ENCODE results near the gene SIPA1L3.
A peak's percentile ranks its signal among the peaks of the same experiment; 100 is the strongest.

Gene SIPA1L3

DNA sequence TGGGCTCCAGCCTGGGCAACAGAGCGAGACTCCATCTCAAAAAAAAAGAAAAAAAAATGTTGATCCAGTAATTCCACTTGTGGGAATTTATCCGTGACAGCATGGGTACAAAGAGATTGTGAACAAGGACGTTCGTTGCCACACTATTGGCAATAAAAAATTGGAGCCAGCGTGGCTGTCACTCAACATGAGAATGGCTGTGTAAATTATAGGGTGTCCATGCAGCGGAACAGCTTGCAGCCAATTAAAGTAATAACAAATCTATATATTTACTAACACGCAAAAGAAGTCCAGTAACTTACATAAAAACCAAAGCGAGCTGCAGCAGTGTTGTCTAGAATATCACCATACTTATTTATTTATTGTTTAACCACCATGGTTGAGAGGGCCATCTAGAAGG lies 297.7 kb downstream of the SIPA1L3 start:
- DNase-seq, result no peak
- peaks cover 67 to 73% of the 10 kb centered on the region in 2 donors for H3K36me3 Mint-ChIP-seq
- no peak overlapping the region for H3K27ac Mint-ChIP-seq
- no peak overlapping the region for H3K4me3 Mint-ChIP-seq
- no peak for ATAC-seq (replicated peaks)
- peaks cover 3 to 12% of the 10 kb centered on the region in 2 donors for H3K4me1 Mint-ChIP-seq
- no peaks in the 10 kb centered on the region for H3K9me3 Mint-ChIP-seq
- H3K27me3 Mint-ChIP-seq, result peaks cover 11 to 14% of the 10 kb centered on the region in 2 donors

GRCh38 chr19:38206006-38206745 lies 299.2 kb downstream of the SIPA1L3 start:
- peaks cover 63 to 72% of the 10 kb centered on the region in 2 donors for H3K36me3 Mint-ChIP-seq
- no peaks in the 10 kb centered on the region for H3K9me3 Mint-ChIP-seq
- ATAC-seq (replicated peaks) (no peak), DNase-seq (no peak)
- H3K4me3 Mint-ChIP-seq, result no peak overlapping the region
- H3K27ac Mint-ChIP-seq, result no peak overlapping the region
- peaks cover 14 to 26% of the 10 kb centered on the region in 2 donors for H3K4me1 Mint-ChIP-seq
- peaks cover 24 to 28% of the 10 kb centered on the region in 2 donors for H3K27me3 Mint-ChIP-seq

DNA sequence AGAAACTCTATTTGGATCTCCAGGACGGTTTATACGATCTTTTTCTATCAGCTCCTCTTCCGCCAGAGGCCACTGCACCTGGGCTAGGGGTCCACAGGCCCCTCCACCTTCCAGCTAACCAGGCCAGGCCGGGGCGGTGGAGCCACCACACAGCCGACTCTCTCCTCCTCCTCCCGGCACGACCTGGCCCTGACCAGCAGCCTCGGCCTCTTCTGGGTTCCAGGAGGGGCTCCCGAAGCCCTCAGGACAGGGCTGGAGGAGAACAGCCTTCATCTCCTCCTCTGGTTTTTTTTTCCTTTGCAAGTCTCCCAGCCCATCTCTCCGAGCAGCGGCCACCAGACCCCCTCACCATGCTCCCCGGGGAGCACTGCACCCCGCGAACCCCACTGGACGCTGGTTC lies 299.9 kb downstream of the SIPA1L3 start:
- Mint-ChIP-seq H3K4me3 (no peak overlapping the region), H3K4me1 (peaks cover 14 to 26% of the 10 kb centered on the region in 2 donors), H3K36me3 (peaks cover 56 to 65% of the 10 kb centered on the region in 2 donors), H3K27ac (peak overlapping the region; percentile 26), H3K9me3 (no peaks in the 10 kb centered on the region), H3K27me3 (peaks cover 24 to 30% of the 10 kb centered on the region in 2 donors)
- DNase-seq (no peak), ATAC-seq (replicated peaks) (no peak)

- no peaks in the 10 kb centered on the region for H3K9me3 Mint-ChIP-seq
- no peak for ATAC-seq (replicated peaks)
- no peak for DNase-seq
- H3K27ac Mint-ChIP-seq, result no peak overlapping the region
- no peak overlapping the region for H3K4me3 Mint-ChIP-seq
- H3K27me3 Mint-ChIP-seq, result peaks cover 24 to 30% of the 10 kb centered on the region in 2 donors
- peaks cover 51 to 58% of the 10 kb centered on the region in 2 donors for H3K36me3 Mint-ChIP-seq
- H3K4me1 Mint-ChIP-seq, result peaks cover 14 to 26% of the 10 kb centered on the region in 2 donors
Observed at GRCh38 chr19:38207543-38207942, 300.5 kb downstream of the SIPA1L3 start.

GRCh38 chr19:38208571-38208970 lies 301.6 kb downstream of the SIPA1L3 start:
- Mint-ChIP-seq H3K4me3 (no peak overlapping the region), H3K9me3 (no peaks in the 10 kb centered on the region), H3K36me3 (peaks cover 43 to 50% of the 10 kb centered on the region in 2 donors), H3K4me1 (peaks cover 17 to 32% of the 10 kb centered on the region in 2 donors), H3K27ac (peak overlapping the region; percentile 67), H3K27me3 (peaks cover 28 to 38% of the 10 kb centered on the region in 2 donors)
- no peak for ATAC-seq (replicated peaks)
- no peak for DNase-seq

DNA sequence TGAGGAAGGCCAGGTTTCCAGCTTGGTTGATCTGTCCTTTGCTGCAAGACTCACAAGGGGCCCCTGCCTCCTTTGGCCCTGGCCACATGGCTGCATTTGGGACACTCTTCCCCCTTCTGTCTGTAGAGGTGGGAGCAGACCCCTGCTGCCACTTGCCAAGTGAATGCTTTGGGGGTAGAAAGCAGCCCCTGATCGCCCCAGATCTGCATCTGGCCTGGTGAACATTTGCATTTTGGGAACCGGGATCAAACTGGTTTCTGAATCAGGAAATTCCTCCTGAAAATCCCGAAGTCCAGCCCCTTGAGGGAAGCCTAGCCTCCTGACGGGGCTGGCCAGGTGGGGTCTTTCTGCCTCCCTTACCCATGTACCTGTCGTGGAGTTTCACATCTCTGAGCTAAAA lies 302.1 kb downstream of the SIPA1L3 start:
- Mint-ChIP-seq H3K9me3 (peaks cover 0 to under 1% of the 10 kb centered on the region in 2 donors), H3K4me1 (peaks cover 21 to 38% of the 10 kb centered on the region in 2 donors), H3K27ac (no peak overlapping the region), H3K36me3 (peaks cover 43 to 49% of the 10 kb centered on the region in 2 donors), H3K27me3 (peaks cover 33 to 44% of the 10 kb centered on the region in 2 donors), H3K4me3 (no peak overlapping the region)
- DNase-seq, result no peak
- no peak for ATAC-seq (replicated peaks)

DNA sequence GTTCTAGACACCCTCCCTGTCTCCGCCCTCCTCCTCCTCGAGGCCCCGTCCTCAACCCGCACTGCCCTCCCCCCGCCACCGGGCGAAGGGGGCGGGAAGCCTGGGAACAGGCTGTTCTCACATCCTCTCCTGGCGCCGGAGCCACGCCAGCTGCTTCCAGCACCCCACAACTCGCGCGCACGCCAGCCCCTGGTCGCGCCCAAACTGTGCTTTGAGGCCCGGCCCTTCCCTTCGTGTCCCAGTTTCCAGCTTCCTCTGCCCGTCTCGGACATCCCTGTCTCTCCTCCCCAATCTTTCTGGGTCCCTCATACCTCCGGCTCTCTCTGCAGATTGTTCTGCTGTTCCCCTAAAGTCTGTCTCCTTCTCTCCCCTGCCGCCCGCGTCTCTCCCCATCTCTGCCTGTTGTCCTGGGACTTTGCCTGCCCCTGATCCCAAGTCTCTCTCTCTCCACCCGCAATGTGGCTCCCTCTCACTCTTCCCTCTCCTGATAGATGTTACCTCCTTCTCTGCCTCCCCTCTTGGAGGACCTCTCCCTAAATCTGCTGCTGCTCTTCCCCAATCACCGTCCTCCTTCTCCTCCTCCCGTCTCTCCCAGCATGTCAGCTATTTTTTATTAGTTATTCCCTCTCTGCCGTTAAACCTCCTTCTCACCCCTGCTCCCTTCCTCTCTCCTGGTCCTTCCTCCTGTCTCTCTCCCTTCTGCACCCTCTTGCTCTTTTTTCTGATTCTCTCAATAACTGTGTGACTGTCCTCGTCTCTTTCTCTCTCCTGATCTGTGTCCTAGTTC lies 302.9 kb downstream of the SIPA1L3 start:
- H3K27ac Mint-ChIP-seq, result peak overlapping the region; percentile 22
- H3K4me3 Mint-ChIP-seq, result peak overlapping the region; percentile 1 to 34
- H3K27me3 Mint-ChIP-seq, result peaks cover 36 to 50% of the 10 kb centered on the region in 2 donors
- H3K36me3 Mint-ChIP-seq, result peaks cover 37 to 45% of the 10 kb centered on the region in 2 donors
- DNase-seq, result no peak
- H3K9me3 Mint-ChIP-seq, result peaks cover 0 to 2% of the 10 kb centered on the region in 2 donors
- no peak for ATAC-seq (replicated peaks)
- peaks cover 26 to 43% of the 10 kb centered on the region in 2 donors for H3K4me1 Mint-ChIP-seq

- Mint-ChIP-seq H3K27me3 (peaks cover 36 to 50% of the 10 kb centered on the region in 2 donors), H3K4me1 (peaks cover 26 to 43% of the 10 kb centered on the region in 2 donors), H3K27ac (peak overlapping the region; percentile 22), H3K9me3 (peaks cover 0 to 2% of the 10 kb centered on the region in 2 donors), H3K4me3 (peak overlapping the region; percentile 44 to 52), H3K36me3 (peaks cover 35 to 43% of the 10 kb centered on the region in 2 donors)
- DNase-seq, result no peak
- ATAC-seq (replicated peaks), result no peak
Observed at GRCh38 chr19:38210458-38210987, 303.5 kb downstream of the SIPA1L3 start.

DNA sequence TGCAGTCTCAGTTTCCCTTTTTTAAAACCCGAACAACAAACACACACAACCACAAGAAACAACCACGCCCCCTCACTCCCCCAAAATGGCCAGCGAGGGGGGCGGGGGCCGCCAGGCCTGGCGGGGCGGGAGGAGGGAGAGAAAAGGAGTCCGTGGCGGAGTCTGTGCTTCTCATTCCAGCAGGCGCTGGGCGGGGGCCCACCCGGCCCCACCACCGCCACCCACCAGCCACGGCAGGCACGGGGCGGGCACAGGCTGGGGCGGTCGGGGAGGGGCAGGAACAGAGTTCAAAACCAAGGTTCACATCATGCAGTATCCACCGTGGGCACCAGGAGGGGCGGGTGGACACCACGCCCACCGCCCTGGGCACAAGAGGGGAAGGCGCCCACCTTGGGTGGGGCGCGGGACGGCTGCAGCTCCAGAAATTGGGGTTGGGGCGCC lies 304.2 kb downstream of the SIPA1L3 start:
- DNase-seq (no peak), ATAC-seq (replicated peaks) (no peak)
- Mint-ChIP-seq H3K4me1 (peaks cover 26 to 43% of the 10 kb centered on the region in 2 donors), H3K27me3 (peaks cover 41 to 56% of the 10 kb centered on the region in 2 donors), H3K4me3 (peak overlapping the region; percentile 44 to 52), H3K36me3 (peaks cover 34 to 46% of the 10 kb centered on the region in 2 donors), H3K9me3 (peaks cover 0 to 2% of the 10 kb centered on the region in 2 donors), H3K27ac (peak overlapping the region; percentile 14)

DNA sequence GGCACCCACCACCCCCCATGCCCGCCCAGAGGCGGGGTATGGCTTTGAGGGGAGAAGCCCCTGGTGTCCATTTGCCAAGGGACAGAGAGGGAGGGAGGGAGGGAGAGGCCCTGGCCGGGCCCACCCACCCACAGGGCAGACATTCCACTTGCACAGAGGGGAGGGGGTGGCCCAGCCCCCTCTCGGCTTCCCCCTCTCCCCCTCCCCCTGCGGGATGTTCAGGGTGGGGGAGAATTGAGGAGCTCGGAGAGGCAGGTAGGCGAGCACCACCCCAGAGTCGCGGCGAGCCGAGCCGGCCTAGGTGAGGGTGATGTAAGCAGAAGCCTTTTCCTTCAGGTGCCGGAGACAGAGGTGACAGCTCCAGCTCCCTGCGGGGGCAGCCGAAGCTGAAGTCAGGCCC lies 304.8 kb downstream of the SIPA1L3 start:
- DNase-seq (no peak), ATAC-seq (replicated peaks) (no peak)
- H3K4me3 Mint-ChIP-seq, result no peak overlapping the region
- H3K9me3 Mint-ChIP-seq, result peaks cover 0 to 2% of the 10 kb centered on the region in 2 donors
- H3K27me3 Mint-ChIP-seq, result peaks cover 42 to 58% of the 10 kb centered on the region in 2 donors
- H3K36me3 Mint-ChIP-seq, result peaks cover 28 to 40% of the 10 kb centered on the region in 2 donors
- H3K4me1 Mint-ChIP-seq, result peaks cover 26 to 43% of the 10 kb centered on the region in 2 donors
- H3K27ac Mint-ChIP-seq, result no peak overlapping the region

GRCh38 chr19:38213469-38213868 lies 306.5 kb downstream of the SIPA1L3 start:
- peaks cover 43 to 62% of the 10 kb centered on the region in 2 donors for H3K27me3 Mint-ChIP-seq
- peak overlapping the region in 1 of 2 donors; percentile 54 for H3K4me3 Mint-ChIP-seq
- peak overlapping the region; percentile 93 for H3K27ac Mint-ChIP-seq
- no peak for DNase-seq
- no peak for ATAC-seq (replicated peaks)
- peaks cover 0 to 2% of the 10 kb centered on the region in 2 donors for H3K9me3 Mint-ChIP-seq
- peaks cover 26 to 37% of the 10 kb centered on the region in 2 donors for H3K4me1 Mint-ChIP-seq
- H3K36me3 Mint-ChIP-seq, result peaks cover 18 to 28% of the 10 kb centered on the region in 2 donors

DNA sequence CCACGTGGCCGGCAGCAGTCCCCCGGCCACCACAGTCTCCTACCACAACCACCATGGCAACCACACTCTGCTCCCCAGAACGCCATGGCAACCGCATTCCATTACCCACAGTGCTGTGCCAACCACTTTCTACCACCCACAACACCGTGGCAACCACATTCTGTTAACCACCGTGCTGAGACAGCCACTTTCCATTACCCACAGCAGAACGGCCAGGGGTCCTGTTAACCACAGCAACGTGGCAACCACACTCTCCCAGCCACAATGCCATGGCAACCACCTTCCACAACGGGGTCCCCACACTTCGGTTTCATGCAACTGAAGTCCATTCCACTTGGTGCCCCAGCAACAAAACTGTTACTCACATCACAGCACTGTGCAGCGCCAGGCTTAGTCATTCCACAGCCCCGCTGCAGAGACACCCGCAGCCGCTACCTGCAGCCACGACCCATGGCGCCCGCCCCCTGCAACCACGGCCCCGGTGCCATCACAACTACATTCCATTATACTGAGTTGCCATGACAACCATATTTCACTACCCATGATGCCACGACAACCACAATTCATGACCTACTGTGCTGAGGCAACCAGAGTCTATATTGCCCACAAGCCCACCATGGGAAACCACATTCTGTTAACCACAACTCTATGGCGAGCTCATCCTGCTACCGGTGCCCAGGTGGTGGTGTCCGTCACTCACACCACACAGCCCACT lies 307.1 kb downstream of the SIPA1L3 start:
- Mint-ChIP-seq H3K4me3 (peak overlapping the region; percentile 54 to 78), H3K36me3 (peaks cover 16 to 29% of the 10 kb centered on the region in 2 donors), H3K27ac (peak overlapping the region; percentile 93), H3K27me3 (peaks cover 48 to 67% of the 10 kb centered on the region in 2 donors), H3K9me3 (peaks cover 0 to 2% of the 10 kb centered on the region in 2 donors), H3K4me1 (peaks cover 26 to 37% of the 10 kb centered on the region in 2 donors)
- ATAC-seq (replicated peaks) (peak; percentile 84 to 87), DNase-seq (peak; percentile 68)

DNA sequence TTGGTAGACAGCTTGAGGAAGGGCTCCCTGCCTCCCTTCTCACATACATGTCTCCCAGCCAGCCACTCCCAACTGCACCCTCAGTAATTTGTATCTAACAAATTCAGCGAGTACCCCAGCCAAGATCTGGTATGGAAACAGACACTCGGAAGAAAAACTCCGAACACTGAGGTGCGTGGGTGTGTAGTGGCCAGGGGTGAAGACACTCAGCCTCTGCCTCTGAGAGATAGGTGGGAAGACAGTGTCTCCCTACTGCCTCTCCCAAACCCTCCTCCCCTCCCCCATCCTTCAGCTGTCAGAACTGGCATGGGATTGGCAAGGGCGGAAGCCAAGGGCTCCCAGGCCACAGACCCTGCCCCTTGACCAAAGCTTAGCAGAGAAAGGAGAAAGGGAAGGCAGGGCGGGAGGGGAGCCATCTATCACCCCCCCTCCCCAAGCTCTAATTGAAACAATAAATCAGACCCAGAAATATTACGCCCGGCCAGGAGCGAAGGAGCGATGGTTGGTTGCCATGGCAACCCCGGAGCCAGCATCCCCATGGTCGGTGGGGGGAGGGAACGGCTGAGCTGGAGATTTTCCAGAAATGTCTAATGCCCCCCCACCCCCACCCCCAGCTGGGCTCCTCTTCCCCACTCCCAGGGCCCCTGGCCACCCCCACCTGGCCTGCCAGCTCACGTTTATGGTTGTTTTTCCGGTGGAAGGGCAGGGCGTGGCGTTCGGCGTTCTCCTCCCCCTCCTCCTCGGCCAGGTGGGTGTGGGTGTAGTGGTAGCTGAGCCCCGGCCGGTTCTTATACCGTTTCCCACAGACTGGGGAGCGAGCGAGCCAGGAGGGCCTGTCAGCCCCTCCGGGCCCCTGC lies 310.0 kb downstream of the SIPA1L3 start:
- peaks cover 11 to 17% of the 10 kb centered on the region in 2 donors for H3K4me1 Mint-ChIP-seq
- no peak for ATAC-seq (replicated peaks)
- no peak overlapping the region for H3K27ac Mint-ChIP-seq
- no peak for DNase-seq
- peaks cover 5 to 17% of the 10 kb centered on the region in 2 donors for H3K36me3 Mint-ChIP-seq
- H3K27me3 Mint-ChIP-seq, result peaks cover 50 to 70% of the 10 kb centered on the region in 2 donors
- H3K4me3 Mint-ChIP-seq, result no peak overlapping the region
- H3K9me3 Mint-ChIP-seq, result peaks cover 0 to 2% of the 10 kb centered on the region in 2 donors

All from stimulated activated naive B cell treated with anti-CD40 and anti-IgM and Interleukin-4, amounts not matched to agents 10 μg/mL and 1 μg/mL and 100 μg/mL, for 72 hours (primary cell).